ENCODE data around the gene MYO1A. TPM values are rescaled to one million over a fixed set of nuclear protein-coding genes. Genes with fewer than 3 reads are reported as not detected.

The MYO1A gene
- total and polyA plus RNA-seq, 2 of the 13 experiments (the other 11 are each of a cell fraction or from before 2014, with no cell fraction given) = 5.3 to 6.0 TPM

DNA sequence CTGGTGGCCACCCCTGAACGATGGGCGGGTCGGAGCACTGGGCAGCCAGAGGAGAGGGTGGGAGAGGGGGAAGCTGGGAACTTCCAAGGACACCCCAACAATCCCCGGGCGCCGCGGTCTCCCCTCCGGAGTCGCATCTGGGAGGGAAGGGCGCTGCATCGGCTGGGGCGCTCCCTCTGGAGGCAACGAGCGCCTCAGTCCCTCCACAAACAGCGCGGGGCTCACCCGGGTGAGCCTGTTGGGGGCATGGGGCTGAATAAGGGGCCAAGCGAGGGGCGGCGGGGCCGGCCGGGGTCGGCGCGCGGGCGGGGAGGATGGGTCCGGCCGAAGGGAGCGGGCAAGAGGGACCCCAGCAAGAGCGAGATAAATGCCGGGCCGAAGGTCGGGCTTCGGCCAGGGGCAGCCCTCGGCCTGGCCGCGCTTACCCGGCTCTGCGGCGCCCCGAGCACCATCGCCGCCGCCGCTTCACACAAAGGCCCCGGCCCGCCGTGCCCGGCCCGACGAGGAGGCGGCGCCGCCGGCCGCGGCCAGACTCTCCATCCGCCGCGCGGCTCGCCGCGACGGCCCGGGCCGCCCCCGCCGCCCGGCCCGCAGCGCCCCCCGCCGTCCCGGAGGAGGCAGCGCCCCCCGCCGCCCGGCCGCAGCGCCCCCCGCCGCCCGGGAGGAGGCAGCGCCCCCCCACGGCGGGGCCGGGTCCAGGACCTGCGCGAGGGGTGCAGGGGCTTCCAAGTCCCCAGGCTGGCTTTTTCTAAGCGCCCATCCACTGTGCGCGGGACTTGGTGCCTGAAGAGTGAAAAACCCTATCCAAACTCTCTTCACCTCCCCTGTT is 43.7 kb downstream of the MYO1A start, which contains the start of gene ZBTB39 (continued):
- TF ChIP-seq BRCA1 (CRISPR knock-in tag; IDR thresholded peaks at IDR 0.05) (no peak), ATRX (CRISPR knock-in tag; IDR thresholded peaks at IDR 0.05; ENCODE audit: borderline replicate concordance) (no peak), ETV6 (CRISPR knock-in tag; conservative IDR thresholded peaks at IDR 0.05) (no peak), CEBPZ (IDR thresholded peaks at IDR 0.05; ENCODE audit: low read length) (no peak), ZSCAN5A (CRISPR knock-in tag; IDR thresholded peaks at IDR 0.05; ENCODE audit: borderline replicate concordance) (no peak), SAP130 (CRISPR knock-in tag; IDR thresholded peaks at IDR 0.05; ENCODE audit: low read depth) (0 out of 2 replicates have a peak, but pooled peaks have one; percentile 23), NR2F6 (IDR thresholded peaks at IDR 0.05) (no peak), NR2F6 (CRISPR knock-in tag; IDR thresholded peaks at IDR 0.05) (no peak), ZNF292 (CRISPR knock-in tag; IDR thresholded peaks at IDR 0.05; ENCODE audit: borderline replicate concordance, low read depth) (no peak), EED (CRISPR knock-in tag; IDR thresholded peaks at IDR 0.05) (no peak), CBX5 (CRISPR knock-in tag; IDR thresholded peaks at IDR 0.05; ENCODE audit: borderline replicate concordance) (no peak), RAD51 (IDR thresholded peaks at IDR 0.05; ENCODE audit: borderline replicate concordance) (no peak), ZNF597 (CRISPR knock-in tag; IDR thresholded peaks at IDR 0.05) (no peak), ZSCAN9 (CRISPR knock-in tag; IDR thresholded peaks at IDR 0.05; ENCODE audit: borderline replicate concordance) (no peak), PCBP1 (IDR thresholded peaks at IDR 0.05; ENCODE audit: borderline replicate concordance, low read depth, low read length) (no peak), NFKBIZ (CRISPR knock-in tag; IDR thresholded peaks at IDR 0.05) (no peak)
- TF ChIP-seq, protein P1, sequence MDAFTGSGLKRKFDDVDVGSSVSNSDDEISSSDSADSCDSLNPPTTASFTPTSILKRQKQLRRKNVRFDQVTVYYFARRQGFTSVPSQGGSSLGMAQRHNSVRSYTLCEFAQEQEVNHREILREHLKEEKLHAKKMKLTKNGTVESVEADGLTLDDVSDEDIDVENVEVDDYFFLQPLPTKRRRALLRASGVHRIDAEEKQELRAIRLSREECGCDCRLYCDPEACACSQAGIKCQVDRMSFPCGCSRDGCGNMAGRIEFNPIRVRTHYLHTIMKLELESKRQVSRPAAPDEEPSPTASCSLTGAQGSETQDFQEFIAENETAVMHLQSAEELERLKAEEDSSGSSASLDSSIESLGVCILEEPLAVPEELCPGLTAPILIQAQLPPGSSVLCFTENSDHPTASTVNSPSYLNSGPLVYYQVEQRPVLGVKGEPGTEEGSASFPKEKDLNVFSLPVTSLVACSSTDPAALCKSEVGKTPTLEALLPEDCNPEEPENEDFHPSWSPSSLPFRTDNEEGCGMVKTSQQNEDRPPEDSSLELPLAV (CRISPR knock-in tag; conservative IDR thresholded peaks at IDR 0.05; ENCODE audit: low read depth) = no peak
- TF ChIP-seq, protein P2, sequence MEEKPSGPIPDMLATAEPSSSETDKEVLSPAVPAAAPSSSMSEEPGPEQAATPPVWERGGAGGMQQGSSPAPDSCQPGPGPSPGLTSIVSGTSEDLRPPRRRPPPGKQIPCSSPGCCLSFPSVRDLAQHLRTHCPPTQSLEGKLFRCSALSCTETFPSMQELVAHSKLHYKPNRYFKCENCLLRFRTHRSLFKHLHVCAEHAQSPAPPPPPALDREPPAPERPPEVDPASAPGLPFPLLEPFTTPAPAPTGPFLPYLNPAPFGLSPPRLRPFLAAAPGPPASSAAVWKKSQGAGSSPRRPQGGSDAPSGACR (CRISPR knock-in tag; IDR thresholded peaks at IDR 0.05) = no peak
- TF ChIP-seq, protein P3, sequence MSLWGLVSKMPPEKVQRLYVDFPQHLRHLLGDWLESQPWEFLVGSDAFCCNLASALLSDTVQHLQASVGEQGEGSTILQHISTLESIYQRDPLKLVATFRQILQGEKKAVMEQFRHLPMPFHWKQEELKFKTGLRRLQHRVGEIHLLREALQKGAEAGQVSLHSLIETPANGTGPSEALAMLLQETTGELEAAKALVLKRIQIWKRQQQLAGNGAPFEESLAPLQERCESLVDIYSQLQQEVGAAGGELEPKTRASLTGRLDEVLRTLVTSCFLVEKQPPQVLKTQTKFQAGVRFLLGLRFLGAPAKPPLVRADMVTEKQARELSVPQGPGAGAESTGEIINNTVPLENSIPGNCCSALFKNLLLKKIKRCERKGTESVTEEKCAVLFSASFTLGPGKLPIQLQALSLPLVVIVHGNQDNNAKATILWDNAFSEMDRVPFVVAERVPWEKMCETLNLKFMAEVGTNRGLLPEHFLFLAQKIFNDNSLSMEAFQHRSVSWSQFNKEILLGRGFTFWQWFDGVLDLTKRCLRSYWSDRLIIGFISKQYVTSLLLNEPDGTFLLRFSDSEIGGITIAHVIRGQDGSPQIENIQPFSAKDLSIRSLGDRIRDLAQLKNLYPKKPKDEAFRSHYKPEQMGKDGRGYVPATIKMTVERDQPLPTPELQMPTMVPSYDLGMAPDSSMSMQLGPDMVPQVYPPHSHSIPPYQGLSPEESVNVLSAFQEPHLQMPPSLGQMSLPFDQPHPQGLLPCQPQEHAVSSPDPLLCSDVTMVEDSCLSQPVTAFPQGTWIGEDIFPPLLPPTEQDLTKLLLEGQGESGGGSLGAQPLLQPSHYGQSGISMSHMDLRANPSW (CRISPR knock-in tag; IDR thresholded peaks at IDR 0.05; ENCODE audit: borderline replicate concordance) = no peak

Data from HepG2 (cell line).